ENCODE results near the gene CNTN6.

- TF ChIP-seq POLR2A (IDR thresholded peaks at IDR 0.05), result no peak
- no peak for TF ChIP-seq CTCF (IDR thresholded peaks at IDR 0.05)
- TF ChIP-seq POLR2AphosphoS5 (IDR thresholded peaks at IDR 0.05), result no peak
These were observed 103.1 kb downstream of the CNTN6 start for GRCh38 chr3:1195947-1196346.
